GM12873 (cell line): ENCODE data around the gene SLC15A1.

Experiments
- TF ChIP-seq, protein P1 (sequence below): IDR thresholded peaks from 2 replicates; pipeline ENCODE4 v1.5.1; 2012; ENCODE audit warnings: low read depth, mild to moderate bottlenecking, moderate library complexity, low read length, control low read depth; ENCODE audit not compliant: insufficient read depth; ENCODE audit errors: missing control alignments

SLC15A1 gene

GRCh38 chr13:98717891-98718290 lies 34.6 kb downstream of the SLC15A1 start:
- TF ChIP-seq, protein P1, sequence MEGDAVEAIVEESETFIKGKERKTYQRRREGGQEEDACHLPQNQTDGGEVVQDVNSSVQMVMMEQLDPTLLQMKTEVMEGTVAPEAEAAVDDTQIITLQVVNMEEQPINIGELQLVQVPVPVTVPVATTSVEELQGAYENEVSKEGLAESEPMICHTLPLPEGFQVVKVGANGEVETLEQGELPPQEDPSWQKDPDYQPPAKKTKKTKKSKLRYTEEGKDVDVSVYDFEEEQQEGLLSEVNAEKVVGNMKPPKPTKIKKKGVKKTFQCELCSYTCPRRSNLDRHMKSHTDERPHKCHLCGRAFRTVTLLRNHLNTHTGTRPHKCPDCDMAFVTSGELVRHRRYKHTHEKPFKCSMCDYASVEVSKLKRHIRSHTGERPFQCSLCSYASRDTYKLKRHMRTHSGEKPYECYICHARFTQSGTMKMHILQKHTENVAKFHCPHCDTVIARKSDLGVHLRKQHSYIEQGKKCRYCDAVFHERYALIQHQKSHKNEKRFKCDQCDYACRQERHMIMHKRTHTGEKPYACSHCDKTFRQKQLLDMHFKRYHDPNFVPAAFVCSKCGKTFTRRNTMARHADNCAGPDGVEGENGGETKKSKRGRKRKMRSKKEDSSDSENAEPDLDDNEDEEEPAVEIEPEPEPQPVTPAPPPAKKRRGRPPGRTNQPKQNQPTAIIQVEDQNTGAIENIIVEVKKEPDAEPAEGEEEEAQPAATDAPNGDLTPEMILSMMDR: no peak

DNA sequence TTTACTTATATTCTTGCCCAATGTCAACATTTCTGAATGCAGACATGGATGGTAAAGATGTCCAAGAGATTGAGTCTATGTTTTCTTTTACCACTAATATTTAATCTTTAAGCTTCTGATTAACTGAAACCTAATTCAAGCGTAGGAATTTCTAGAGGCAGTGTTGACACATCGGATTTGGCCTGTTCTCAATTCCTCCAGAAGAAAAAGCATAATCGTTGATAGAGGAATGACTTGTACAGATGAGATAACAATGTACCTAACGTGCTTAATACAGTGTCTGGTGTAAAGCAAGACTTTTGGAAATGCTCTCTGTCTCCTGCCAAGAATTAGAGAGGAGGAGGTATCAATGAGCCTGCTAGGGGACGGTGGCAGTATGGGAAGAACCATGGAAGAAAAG lies 35.2 kb downstream of the SLC15A1 start:
- TF ChIP-seq, protein P1: no peak

- TF ChIP-seq, protein P1: no peak
These were observed 42.0 kb downstream of the SLC15A1 start for GRCh38 chr13:98710521-98710920.

- TF ChIP-seq, protein P1: no peak
These were observed 45.0 kb downstream of the SLC15A1 start for GRCh38 chr13:98707281-98707999.

DNA sequence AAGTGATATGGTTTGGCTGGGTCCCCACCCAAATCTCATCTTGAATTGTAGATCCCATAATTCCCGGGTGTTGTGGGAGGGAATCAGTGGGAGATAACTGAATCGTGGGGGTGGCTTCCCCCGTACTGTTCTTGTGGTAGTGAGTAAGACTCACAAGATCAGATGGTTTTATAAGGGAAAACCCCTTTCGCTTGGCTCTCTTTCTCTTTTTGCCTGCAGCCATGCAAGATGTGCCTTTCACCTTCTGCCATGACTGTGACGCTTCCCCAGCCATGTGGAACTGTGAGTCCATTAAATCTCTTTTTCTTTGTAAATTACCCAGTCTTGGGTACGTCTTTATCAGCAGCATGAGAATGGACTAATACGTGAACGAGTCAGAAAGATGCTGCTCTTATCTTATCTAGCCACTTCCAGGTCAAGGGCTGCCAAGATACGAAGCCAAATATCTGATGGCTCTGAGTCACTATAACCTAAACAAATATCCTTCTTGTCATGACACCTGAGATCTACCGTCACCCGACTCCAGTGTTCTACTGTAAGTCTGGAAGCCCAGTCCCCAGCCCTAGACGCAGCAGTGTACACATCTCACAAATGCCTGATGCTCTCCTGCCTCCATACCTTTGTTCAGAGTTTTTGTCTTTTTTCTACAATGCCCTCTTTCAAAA lies 45.9 kb downstream of the SLC15A1 start:
- TF ChIP-seq, protein P1: no peak

- TF ChIP-seq, protein P1: no peak
These were observed 54.7 kb downstream of the SLC15A1 start for GRCh38 chr13:98697791-98698190.

DNA sequence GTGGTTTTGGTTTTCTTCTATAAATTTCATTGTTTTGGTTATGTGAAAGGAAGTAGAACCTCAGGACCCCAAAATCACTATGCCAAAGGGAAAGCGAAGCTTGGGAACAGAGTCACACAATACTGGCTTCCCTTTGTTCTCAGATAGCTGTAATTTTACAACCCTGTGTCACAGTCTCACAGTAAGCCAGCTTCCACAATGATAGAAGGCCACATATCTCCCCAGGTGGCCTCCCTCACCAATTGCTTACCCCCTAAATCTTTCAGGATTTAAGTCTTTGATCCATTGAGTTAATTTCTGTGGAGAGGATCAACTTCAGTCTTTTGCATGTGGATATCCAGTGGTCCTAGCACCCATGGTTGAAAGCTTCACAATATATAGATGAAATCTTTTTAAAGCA lies 58.7 kb downstream of the SLC15A1 start:
- TF ChIP-seq, protein P1: no peak
